Inflammatory macrophage (primary cell): ENCODE results near the gene MUC13.
A peak's percentile ranks its signal among the peaks of the same experiment; 100 is the strongest.

ENCODE experiments used
- DNase-seq, 2 donors: peaks; one replicate each; pipeline ENCODE4 v3.0.0-alpha.2; 2020 to 2022

MUC13 gene

GRCh38 chr3:124873226-124873625 is 61.3 kb downstream of the MUC13 start:
- no peak for DNase-seq

GRCh38 chr3:124867511-124867910 is 67.0 kb downstream of the MUC13 start:
- no peak for DNase-seq

- DNase-seq = no peak
Observed at GRCh38 chr3:124862006-124862405, 72.5 kb downstream of the MUC13 start.

- no peak for DNase-seq
Observed at GRCh38 chr3:124861041-124861440, 73.5 kb downstream of the MUC13 start.

- peak; percentile 42 to 75 for DNase-seq
Observed at GRCh38 chr3:124860599-124860998, 74.0 kb downstream of the MUC13 start.

- peak; percentile 33 to 72 for DNase-seq
Observed at GRCh38 chr3:124859025-124859424, 75.5 kb downstream of the MUC13 start.

- DNase-seq = no peak
Observed at GRCh38 chr3:124858275-124858674, 76.3 kb downstream of the MUC13 start.

- DNase-seq = peak; percentile 88 to 90
Observed at GRCh38 chr3:124856677-124857076, 77.9 kb downstream of the MUC13 start.
